ENCODE results near the gene LRRK1.

Gene LRRK1

DNA sequence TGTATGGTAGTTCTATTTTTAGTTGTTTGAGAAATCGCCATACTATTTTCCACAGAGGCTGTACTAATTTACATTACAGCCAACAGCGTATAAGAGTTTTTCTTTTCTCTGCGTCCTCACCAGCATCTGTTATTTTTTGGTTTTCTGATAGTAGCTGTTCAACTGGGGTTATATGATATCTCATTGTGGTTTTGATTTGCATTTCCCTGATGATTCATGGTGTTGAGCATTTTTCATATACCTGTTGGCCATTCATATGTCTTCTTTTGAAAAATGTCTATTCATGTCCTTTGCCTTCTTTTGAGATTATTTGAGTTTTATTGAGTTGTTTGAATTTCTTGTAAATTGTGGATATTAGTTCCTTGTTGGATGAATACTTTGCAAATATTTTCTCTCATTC lies 114.6 kb downstream of the LRRK1 start:
- Histone ChIP-seq H3K9me2 (ENCODE audit: low read depth, low read length) (no peaks in the 10 kb centered on the region), H3K27me3 (ENCODE audit: insufficient read depth, low read length) (no peaks in the 10 kb centered on the region), H2AFZ (ENCODE audit: low read length) (no peak overlapping the region), H3K4me1 (ENCODE audit: insufficient read depth, low read length, severe bottlenecking) (no peaks in the 10 kb centered on the region), H3K36me3 (ENCODE audit: insufficient read depth, low read length) (peaks cover 100% of the 10 kb centered on the region), H3K9ac (ENCODE audit: low read length) (no peak overlapping the region), H3K4me2 (ENCODE audit: low read length) (no peak overlapping the region), H3F3A (ENCODE audit: insufficient read depth, low read length) (no peaks in the 10 kb centered on the region), H4K20me1 (ENCODE audit: insufficient read depth, low read length) (no peaks in the 10 kb centered on the region), H3K4me3 (ENCODE audit: low read depth, low read length, poor library complexity, severe bottlenecking) (no peak overlapping the region), H3K27ac (ENCODE audit: low read depth, low read length, poor library complexity, severe bottlenecking) (no peak overlapping the region), H3K79me2 (ENCODE audit: insufficient read depth, low read length) (0 out of 2 replicates have a peak, but pooled peaks cover 3% of the 10 kb centered on the region), H3K9me3 (ENCODE audit: low read length) (peaks cover 20% of the 10 kb centered on the region)
- TF ChIP-seq, protein P1, sequence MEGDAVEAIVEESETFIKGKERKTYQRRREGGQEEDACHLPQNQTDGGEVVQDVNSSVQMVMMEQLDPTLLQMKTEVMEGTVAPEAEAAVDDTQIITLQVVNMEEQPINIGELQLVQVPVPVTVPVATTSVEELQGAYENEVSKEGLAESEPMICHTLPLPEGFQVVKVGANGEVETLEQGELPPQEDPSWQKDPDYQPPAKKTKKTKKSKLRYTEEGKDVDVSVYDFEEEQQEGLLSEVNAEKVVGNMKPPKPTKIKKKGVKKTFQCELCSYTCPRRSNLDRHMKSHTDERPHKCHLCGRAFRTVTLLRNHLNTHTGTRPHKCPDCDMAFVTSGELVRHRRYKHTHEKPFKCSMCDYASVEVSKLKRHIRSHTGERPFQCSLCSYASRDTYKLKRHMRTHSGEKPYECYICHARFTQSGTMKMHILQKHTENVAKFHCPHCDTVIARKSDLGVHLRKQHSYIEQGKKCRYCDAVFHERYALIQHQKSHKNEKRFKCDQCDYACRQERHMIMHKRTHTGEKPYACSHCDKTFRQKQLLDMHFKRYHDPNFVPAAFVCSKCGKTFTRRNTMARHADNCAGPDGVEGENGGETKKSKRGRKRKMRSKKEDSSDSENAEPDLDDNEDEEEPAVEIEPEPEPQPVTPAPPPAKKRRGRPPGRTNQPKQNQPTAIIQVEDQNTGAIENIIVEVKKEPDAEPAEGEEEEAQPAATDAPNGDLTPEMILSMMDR (IDR thresholded peaks at IDR 0.05; ENCODE audit: low read length), result no peak
- TF ChIP-seq EZH2 (IDR thresholded peaks at IDR 0.05; ENCODE audit: borderline replicate concordance, low read length), result no peak

DNA sequence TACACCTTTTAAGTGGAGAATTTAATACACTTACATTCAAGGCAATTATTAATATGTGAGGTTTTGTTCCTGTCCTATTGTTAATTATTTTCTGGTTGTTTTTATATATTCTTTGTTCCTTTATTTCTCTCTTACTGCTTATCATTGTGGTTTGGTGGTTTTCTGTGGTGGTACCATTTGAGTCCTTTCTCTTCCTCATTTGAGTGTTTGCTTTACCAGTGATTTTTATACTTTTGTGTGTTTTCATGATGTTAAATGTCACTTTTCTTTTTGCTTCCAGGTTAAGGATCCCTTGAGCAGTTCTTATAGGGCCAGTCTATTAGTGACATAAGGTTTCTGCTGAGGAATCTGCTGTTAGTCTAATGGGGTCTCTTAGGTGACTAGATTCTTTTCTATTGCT lies 116.5 kb downstream of the LRRK1 start:
- Histone ChIP-seq H3K36me3 (ENCODE audit: insufficient read depth, low read length) (peaks cover 98% of the 10 kb centered on the region), H3F3A (ENCODE audit: insufficient read depth, low read length) (no peaks in the 10 kb centered on the region), H3K27ac (ENCODE audit: low read depth, low read length, poor library complexity, severe bottlenecking) (no peak overlapping the region)

DNA sequence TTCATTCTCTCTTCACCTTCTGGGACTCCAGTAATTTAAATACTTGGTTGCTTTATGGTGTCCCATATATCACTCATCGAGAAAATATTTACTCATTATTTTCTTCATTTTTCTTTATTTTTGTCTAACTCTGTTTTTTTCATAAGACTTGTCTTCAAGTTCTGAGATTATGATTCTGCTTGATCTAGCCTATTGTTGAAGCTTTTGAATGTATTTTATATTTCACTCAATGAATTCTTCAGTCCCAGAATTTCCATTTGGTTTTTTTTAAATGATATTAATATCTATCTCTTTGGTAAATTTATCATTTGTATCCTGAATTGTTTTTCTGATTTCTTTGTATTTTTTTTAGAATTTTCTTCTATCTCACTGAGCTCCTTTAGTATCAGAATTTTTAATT lies 117.0 kb downstream of the LRRK1 start:
- no peak overlapping the region for H3K4me2 ChIP-seq (ENCODE audit: low read length)
- peaks cover 98% of the 10 kb centered on the region for H3K36me3 ChIP-seq (ENCODE audit: insufficient read depth, low read length)
- no peaks in the 10 kb centered on the region for H4K20me1 ChIP-seq (ENCODE audit: insufficient read depth, low read length)
- H3K9me3 ChIP-seq (ENCODE audit: low read length), result peaks cover 20% of the 10 kb centered on the region
- no peaks in the 10 kb centered on the region for H3K27me3 ChIP-seq (ENCODE audit: insufficient read depth, low read length)
- H3K27ac ChIP-seq (ENCODE audit: low read depth, low read length, poor library complexity, severe bottlenecking), result no peak overlapping the region
- no peak overlapping the region for H3K4me3 ChIP-seq (ENCODE audit: low read depth, low read length, poor library complexity, severe bottlenecking)
- no peaks in the 10 kb centered on the region for H3F3A ChIP-seq (ENCODE audit: insufficient read depth, low read length)
- H3K79me2 ChIP-seq (ENCODE audit: insufficient read depth, low read length), result 0 out of 2 replicates have a peak, but pooled peaks cover 3% of the 10 kb centered on the region
- H3K9me2 ChIP-seq (ENCODE audit: low read depth, low read length), result no peaks in the 10 kb centered on the region
- H3K4me1 ChIP-seq (ENCODE audit: insufficient read depth, low read length, severe bottlenecking), result no peaks in the 10 kb centered on the region
- no peak for TF ChIP-seq EZH2 (IDR thresholded peaks at IDR 0.05; ENCODE audit: borderline replicate concordance, low read length)
- TF ChIP-seq, protein P1 (IDR thresholded peaks at IDR 0.05; ENCODE audit: low read length), result no peak
- H2AFZ ChIP-seq (ENCODE audit: low read length), result no peak overlapping the region
- no peak overlapping the region for H3K9ac ChIP-seq (ENCODE audit: low read length)

More for the DNA sequence above, 116.5 kb downstream of the LRRK1 start:
- 0 out of 2 replicates have a peak, but pooled peaks cover 3% of the 10 kb centered on the region for H3K79me2 ChIP-seq (ENCODE audit: insufficient read depth, low read length)
- H3K4me2 ChIP-seq (ENCODE audit: low read length), result no peak overlapping the region
- no peaks in the 10 kb centered on the region for H3K4me1 ChIP-seq (ENCODE audit: insufficient read depth, low read length, severe bottlenecking)
- no peaks in the 10 kb centered on the region for H4K20me1 ChIP-seq (ENCODE audit: insufficient read depth, low read length)
- no peak overlapping the region for H3K9ac ChIP-seq (ENCODE audit: low read length)
- no peak for TF ChIP-seq EZH2 (IDR thresholded peaks at IDR 0.05; ENCODE audit: borderline replicate concordance, low read length)
- TF ChIP-seq, protein P1 (IDR thresholded peaks at IDR 0.05; ENCODE audit: low read length), result no peak
- no peak overlapping the region for H2AFZ ChIP-seq (ENCODE audit: low read length)
- no peak overlapping the region for H3K4me3 ChIP-seq (ENCODE audit: low read depth, low read length, poor library complexity, severe bottlenecking)
- no peaks in the 10 kb centered on the region for H3K27me3 ChIP-seq (ENCODE audit: insufficient read depth, low read length)
- H3K9me2 ChIP-seq (ENCODE audit: low read depth, low read length), result no peaks in the 10 kb centered on the region
- H3K9me3 ChIP-seq (ENCODE audit: low read length), result peaks cover 20% of the 10 kb centered on the region
